HCT116 (cell line): ENCODE results near the gene NELL1. TPM values are rescaled to one million over a fixed set of nuclear protein-coding genes. Genes with fewer than 3 reads are reported as not detected.

ENCODE experiments used
- ATAC-seq: fragments of 200-7000 bp; cut with Tn5 transposase; 2 replicates; pipeline ENCODE4 v1.9.1; 2020; ENCODE audit warnings: mild to moderate bottlenecking, moderate library complexity
- BruUV-seq: library from RNA; stranded (reverse); fragments of 400-500 nt; replicated peaks from 2 replicates; lab custom pipeline; 2021; lab: Mats Ljungman, UMichigan
- CTCF ChIA-PET: fragments of 300-600 bp; sonication (Branson Sonifier 250); formaldehyde crosslinking; loops from one replicate; lab custom pipeline; 2021; ENCODE audit warnings: antibody characterized with exemption; lab: Charles Lee
- POLR2A ChIA-PET: fragments of 300-600, 350-600 bp; sonication (Branson Sonifier 250); formaldehyde crosslinking; loops from one replicate; lab custom pipeline; 2021; ENCODE audit warnings: antibody characterized with exemption; lab: Charles Lee
- RAD21 ChIA-PET, 2 experiments: fragments of 300-600 bp; sonication (Branson Sonifier 250); formaldehyde crosslinking; loops; one replicate each; lab custom pipeline; 2023; ENCODE audit warnings: low total read pairs in 2 of 2; ENCODE audit not compliant: uncharacterized antibody in 2 of 2, unreplicated experiment in 2 of 2, low non-redundant PET in 1 of 2; lab: Charles Lee
- DNase-seq: peaks from one replicate; pipeline ENCODE4 v3.0.0-alpha.2; 2010; ENCODE audit warnings: low read depth, low spot score
- H2AFZ ChIP-seq: fragments of 200-600 bp; shearing (Covaris generic), sonication (generic); 2 replicates; pipeline ENCODE4 v1.6.1; 2017; ENCODE audit warnings: low read depth, mixed run types, mixed read lengths, antibody characterized with exemption, low read length; ENCODE audit not compliant: poor library complexity, severe bottlenecking
- H3K27ac ChIP-seq: 2 replicates; pipeline ENCODE4 v1.5.1; 2012; ENCODE audit warnings: low read depth, low read length
- H3K27me3 ChIP-seq: fragments of 200-600 bp; sonication (generic); 2 replicates; pipeline ENCODE4 v1.6.1; 2016; ENCODE audit warnings: mixed run types, low read length, mixed read lengths; ENCODE audit not compliant: insufficient read depth
- H3K36me3 ChIP-seq, 2 experiments: fragments of 200-500 bp in 1 of 2; fragments of 200-600 bp in 1 of 2; sonication (Bioruptor generic) in 1 of 2; sonication (generic) in 1 of 2; 2 replicates each; pipeline versions ENCODE4 v1.5.1 to v1.6.1; 2014 to 2016; ENCODE audit warnings: low read length in 2 of 2, inconsistent platforms in 1 of 2, mixed read lengths in 1 of 2, mixed run types in 1 of 2; ENCODE audit not compliant: insufficient read depth in 2 of 2, control insufficient read depth in 1 of 2
- H3K4me1 ChIP-seq, 2 experiments: fragments of 200-600 bp in 1 of 2; sonication (generic) in 1 of 2; 2 replicates each; pipeline versions ENCODE4 v1.5.1 to v1.6.1; 2012 to 2017; ENCODE audit warnings: low read length in 2 of 2, inconsistent platforms in 1 of 2, mild to moderate bottlenecking in 1 of 2, mixed read lengths in 1 of 2, mixed run types in 1 of 2, moderate library complexity in 1 of 2; ENCODE audit not compliant: insufficient read depth in 2 of 2, control insufficient read depth in 1 of 2
- H3K4me2 ChIP-seq: fragments of 200-600 bp; sonication (generic); 2 replicates; pipeline ENCODE4 v1.6.1; 2017; ENCODE audit warnings: mixed run types, low read length, mixed read lengths
- H3K4me3 ChIP-seq, 2 experiments: fragments of 200-600 bp in 1 of 2; sonication (generic) in 1 of 2; replicated peaks in 1 of 2; 2 replicates each; pipeline ENCODE4 v1.5.1; 2011 to 2016; ENCODE audit warnings: low read length in 2 of 2, control low read depth in 1 of 2, low read depth in 1 of 2, mild to moderate bottlenecking in 1 of 2, mixed read lengths in 1 of 2, mixed run types in 1 of 2
- H3K79me2 ChIP-seq: fragments of 200-600 bp; sonication (generic); 2 replicates; pipeline ENCODE4 v1.6.1; 2017; ENCODE audit warnings: mild to moderate bottlenecking, mixed run types, low read length, moderate library complexity, mixed read lengths; ENCODE audit not compliant: insufficient read depth
- H3K9ac ChIP-seq: fragments of 200-600 bp; sonication (generic); 2 replicates; pipeline ENCODE4 v1.6.1; 2016; ENCODE audit warnings: low read length, mixed read lengths
- H3K9me2 ChIP-seq: fragments of 200-600 bp; sonication (generic), shearing (Covaris generic); 2 replicates; pipeline ENCODE4 v1.6.1; 2017; ENCODE audit warnings: mixed run types, mild to moderate bottlenecking, moderate library complexity; ENCODE audit not compliant: insufficient read depth
- H3K9me3 ChIP-seq, 2 experiments: fragments of 200-500 bp in 1 of 2; fragments of 200-600 bp in 1 of 2; sonication (Bioruptor generic) in 1 of 2; sonication (generic) in 1 of 2; 2 replicates each; pipeline ENCODE4 v1.6.1; 2014 to 2017; ENCODE audit warnings: low read length in 2 of 2, mixed read lengths in 2 of 2, inconsistent platforms in 1 of 2, low read depth in 1 of 2, mild to moderate bottlenecking in 1 of 2, mixed run types in 1 of 2, moderate library complexity in 1 of 2; ENCODE audit not compliant: control insufficient read depth in 1 of 2, insufficient read depth in 1 of 2
- H4K20me1 ChIP-seq: fragments of 200-600 bp; sonication (generic), shearing (Covaris generic); 2 replicates; pipeline ENCODE4 v1.6.1; 2017; ENCODE audit warnings: mixed run types, mild to moderate bottlenecking, moderate library complexity; ENCODE audit not compliant: insufficient read depth
- ATF3 ChIP-seq: IDR thresholded peaks from 2 replicates; pipeline ENCODE4 v1.6.1; 2012
- CTCF ChIP-seq, 3 experiments: fragments of 200-600 bp in 1 of 3; sonication (generic) in 1 of 3; IDR thresholded peaks in 2 of 3; conservative IDR thresholded peaks in 1 of 3; 2 replicates each; pipeline ENCODE4 v1.5.1; 2012 to 2017; ENCODE audit warnings: low read depth in 2 of 3, low read length in 2 of 3, antibody characterized with exemption in 1 of 3, borderline replicate concordance in 1 of 3, control low read depth in 1 of 3, mild to moderate bottlenecking in 1 of 3, mixed read lengths in 1 of 3, mixed run types in 1 of 3, moderate library complexity in 1 of 3; ENCODE audit not compliant: insufficient read depth in 1 of 3
- EGR1 ChIP-seq: IDR thresholded peaks from 2 replicates; pipeline ENCODE4 v1.6.1; 2012; ENCODE audit warnings: low read depth
- EZH2 ChIP-seq: fragments of 200-600 bp; sonication (generic); IDR thresholded peaks from 2 replicates; pipeline ENCODE4 v1.6.1; 2017; ENCODE audit warnings: antibody characterized with exemption, mixed run types
- EZH2phosphoT487 ChIP-seq: fragments of 200-600 bp; IDR thresholded peaks from 2 replicates; pipeline ENCODE4 v1.6.1; 2018; ENCODE audit warnings: antibody characterized with exemption, borderline replicate concordance
- FOSL1 ChIP-seq: IDR thresholded peaks from 2 replicates; pipeline ENCODE4 v1.6.1; 2012; ENCODE audit warnings: low read depth
- JUND ChIP-seq: IDR thresholded peaks from 2 replicates; pipeline ENCODE4 v1.6.1; 2012
- MAX ChIP-seq: IDR thresholded peaks from 2 replicates; pipeline ENCODE4 v1.6.1; 2012
- POLR2A ChIP-seq: IDR thresholded peaks from 2 replicates; pipeline ENCODE4 v1.7.0; 2011; ENCODE audit warnings: borderline replicate concordance; ENCODE audit not compliant: insufficient read depth, insufficient read length; ENCODE audit errors: extremely low read depth
- POLR2AphosphoS5 ChIP-seq: IDR thresholded peaks from 2 replicates; pipeline ENCODE4 v1.6.1; 2011; ENCODE audit warnings: mild to moderate bottlenecking, low read depth, low read length, moderate library complexity
- RAD21 ChIP-seq: IDR thresholded peaks from 2 replicates; pipeline ENCODE4 v1.6.1; 2012; ENCODE audit warnings: low read depth, mild to moderate bottlenecking
- REST ChIP-seq: IDR thresholded peaks from 2 replicates; pipeline ENCODE4 v1.6.1; 2012; ENCODE audit warnings: low read depth
- SIN3A ChIP-seq: IDR thresholded peaks from 2 replicates; pipeline ENCODE4 v1.6.1; 2012; ENCODE audit warnings: low read depth
- SP1 ChIP-seq: IDR thresholded peaks from 2 replicates; pipeline ENCODE4 v1.6.1; 2012; ENCODE audit warnings: low read depth
- SRF ChIP-seq: IDR thresholded peaks from 2 replicates; pipeline ENCODE4 v1.6.1; 2012; ENCODE audit warnings: low read depth
- TCF7L2 ChIP-seq: IDR thresholded peaks from 2 replicates; pipeline ENCODE4 v1.7.0; 2011; ENCODE audit warnings: borderline replicate concordance, inconsistent platforms; ENCODE audit not compliant: insufficient read depth, insufficient read length; ENCODE audit errors: extremely low read depth
- YY1 ChIP-seq: IDR thresholded peaks from 2 replicates; pipeline ENCODE4 v1.6.1; 2011; ENCODE audit warnings: low read length, low read depth, moderate library complexity, mild to moderate bottlenecking; ENCODE audit not compliant: insufficient replicate concordance; ENCODE audit errors: extremely low read depth
- ZBTB33 ChIP-seq: IDR thresholded peaks from 2 replicates; pipeline ENCODE4 v1.6.1; 2011; ENCODE audit warnings: mild to moderate bottlenecking, low read length, moderate library complexity; ENCODE audit not compliant: insufficient replicate concordance; ENCODE audit errors: extremely low read depth
- ZFX ChIP-seq: fragments of 450-650 bp; IDR thresholded peaks from 2 replicates; pipeline ENCODE4 v1.6.1; 2017
- ZNF274 ChIP-seq: fragments of 200-500 bp; sonication (Bioruptor generic); IDR thresholded peaks from 2 replicates; pipeline ENCODE4 v1.6.1; 2014; ENCODE audit warnings: mild to moderate bottlenecking, low read depth, low read length, inconsistent platforms
- intact Hi-C: fragments of 100-400 bp; cut with micrococcal nuclease; formaldehyde crosslinking; loops from 2 replicates; pipeline ENCODE4 v1.10.0; 2022
- total RNA-seq: library from RNA; stranded (reverse); gene quantifications from one replicate; pipeline ENCODE4 v1.2.1, GENCODE V29; 2021; ENCODE audit not compliant: unreplicated experiment

The NELL1 gene
- total RNA-seq, 1 experiment from 2014 or later: not detected

- H3K9ac ChIP-seq: no peak overlapping the region
- ATAC-seq (no peak), DNase-seq (no peak)
- ChIA-PET POLR2A (no interaction called here), CTCF (no interaction called here), RAD21 (no interaction called here)
- no peaks in the 10 kb centered on the region for H4K20me1 ChIP-seq
- H3K9me3 ChIP-seq: peaks cover 0 to 20% of the 10 kb centered on the region in 2 experiments; a peak in 2 of 4 replicates
- TF ChIP-seq ZNF274 (no peak), RAD21 (no peak), SRF (no peak), ZFX (no peak), REST (no peak), FOSL1 (no peak), ATF3 (no peak), EZH2 (no peak), EGR1 (no peak), JUND (no peak), POLR2A (no peak), YY1 (no peak), EZH2phosphoT487 (no peak), POLR2AphosphoS5 (no peak), SIN3A (no peak), SP1 (no peak), ZBTB33 (no peak), TCF7L2 (no peak), MAX (no peak), CTCF (IDR thresholded peaks at IDR 0.05 in 2 of 3, conservative IDR thresholded peaks at IDR 0.05 in 1 of 3; ENCODE audit: borderline replicate concordance in 1 of 3, insufficient read depth in 1 of 3, low read depth in 2 of 3, low read length in 2 of 3) (no peak)
- H3K79me2 ChIP-seq: no peaks in the 10 kb centered on the region
- no peak overlapping the region for H3K4me2 ChIP-seq
- no peak overlapping the region for H2AFZ ChIP-seq
- intact Hi-C loops: no loop called here
- H3K4me3 ChIP-seq: no peak overlapping the region
- no peaks in the 10 kb centered on the region for H3K4me1 ChIP-seq
- no peaks in the 10 kb centered on the region for H3K27me3 ChIP-seq
- H3K36me3 ChIP-seq: no peaks in the 10 kb centered on the region
- H3K9me2 ChIP-seq: no peaks in the 10 kb centered on the region
- no peak overlapping the region for H3K27ac ChIP-seq
- no TSS peak for BruUV-seq
Observed at GRCh38 chr11:21289686-21290085, 620.3 kb downstream of the NELL1 start.
